ENCODE measurements around the gene PHYH.

GRCh38 chr10:13263591-13263990 is 36.3 kb downstream of the PHYH start:
- no peak for TF ChIP-seq CTCF (IDR thresholded peaks at IDR 0.05)
- no peak for TF ChIP-seq TCF7 (CRISPR knock-in tag; IDR thresholded peaks at IDR 0.05; ENCODE audit: low read depth)
- no peak for TF ChIP-seq IRF1 (CRISPR knock-in tag; IDR thresholded peaks at IDR 0.05)

Measured in WTC11 (cell line).